OCI-LY3 (cell line): ENCODE results near the gene NPEPL1.

Experiments
- EZH2phosphoT487 ChIP-seq: fragments of 200-600 bp; shearing (Covaris generic); IDR thresholded peaks from 2 replicates; pipeline ENCODE4 v1.6.1; 2018; ENCODE audit warnings: antibody characterized with exemption, mixed run types, low read depth
- TF ChIP-seq, protein P1 (sequence below): fragments of 200-600, 300-600 bp; sonication (generic); IDR thresholded peaks from 2 replicates; pipeline ENCODE4 v1.5.1; 2014; ENCODE audit warnings: antibody characterized with exemption, low read length, low read depth

DNA sequence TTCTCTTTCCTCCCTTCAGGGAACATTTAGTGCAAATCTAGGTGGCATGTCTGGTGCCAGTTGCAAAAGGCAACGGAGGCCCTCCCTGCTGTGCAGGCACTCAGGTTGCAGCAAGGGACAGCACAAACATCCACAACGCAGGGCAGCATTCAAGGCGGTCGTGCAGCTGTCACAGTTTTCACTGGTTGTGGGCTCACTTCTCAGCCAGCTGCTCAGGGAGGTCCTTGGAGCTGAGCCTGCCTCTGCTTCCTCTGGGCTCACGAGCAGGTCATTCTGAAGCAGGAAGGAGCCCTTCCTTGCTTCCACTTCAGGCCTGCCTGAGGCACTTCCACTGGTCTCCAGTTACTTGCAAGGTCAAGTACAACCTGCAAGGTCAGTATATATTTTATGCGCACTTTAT is 3.8 kb upstream of the NPEPL1 start:
- TF ChIP-seq, protein P1, sequence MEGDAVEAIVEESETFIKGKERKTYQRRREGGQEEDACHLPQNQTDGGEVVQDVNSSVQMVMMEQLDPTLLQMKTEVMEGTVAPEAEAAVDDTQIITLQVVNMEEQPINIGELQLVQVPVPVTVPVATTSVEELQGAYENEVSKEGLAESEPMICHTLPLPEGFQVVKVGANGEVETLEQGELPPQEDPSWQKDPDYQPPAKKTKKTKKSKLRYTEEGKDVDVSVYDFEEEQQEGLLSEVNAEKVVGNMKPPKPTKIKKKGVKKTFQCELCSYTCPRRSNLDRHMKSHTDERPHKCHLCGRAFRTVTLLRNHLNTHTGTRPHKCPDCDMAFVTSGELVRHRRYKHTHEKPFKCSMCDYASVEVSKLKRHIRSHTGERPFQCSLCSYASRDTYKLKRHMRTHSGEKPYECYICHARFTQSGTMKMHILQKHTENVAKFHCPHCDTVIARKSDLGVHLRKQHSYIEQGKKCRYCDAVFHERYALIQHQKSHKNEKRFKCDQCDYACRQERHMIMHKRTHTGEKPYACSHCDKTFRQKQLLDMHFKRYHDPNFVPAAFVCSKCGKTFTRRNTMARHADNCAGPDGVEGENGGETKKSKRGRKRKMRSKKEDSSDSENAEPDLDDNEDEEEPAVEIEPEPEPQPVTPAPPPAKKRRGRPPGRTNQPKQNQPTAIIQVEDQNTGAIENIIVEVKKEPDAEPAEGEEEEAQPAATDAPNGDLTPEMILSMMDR, result no peak
- TF ChIP-seq EZH2phosphoT487, result no peak
